Measurements from ENCODE around the gene CNST. TPM values are rescaled to one million over a fixed set of nuclear protein-coding genes. Genes with fewer than 3 reads are reported as not detected.
"Not testable (repeated sequence)": the region's sequence is repeated elsewhere in the genome, so short reads cannot be mapped to it uniquely, and the experiment has no call there.

The CNST gene
- total and polyA plus RNA-seq, 9 donors, result 8.7 to 31.2 (median 22.4) TPM

DNA sequence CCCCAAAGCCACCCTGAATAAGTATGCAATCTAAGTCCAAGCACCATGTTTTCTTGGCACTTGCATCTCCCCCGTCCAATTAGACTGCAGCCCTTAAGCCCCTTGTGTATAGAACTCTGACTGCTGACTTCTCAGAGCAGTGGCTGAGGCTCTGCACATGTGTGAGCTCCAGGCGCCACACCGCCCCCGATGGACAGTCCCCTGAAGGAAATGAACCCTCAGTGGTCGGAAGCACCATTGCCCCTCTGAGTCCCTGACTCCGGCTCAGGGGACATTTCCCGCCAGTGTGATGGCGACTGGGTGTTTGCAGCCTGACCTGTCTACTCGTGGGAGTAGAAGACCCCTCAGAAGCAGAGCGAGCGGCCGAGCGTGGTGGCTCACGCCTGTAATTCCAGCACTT is 120.7 kb downstream of the CNST start:
- WGBS, 3 donors, result 80 to 83% (median 80%) methylated on average over 14 of the region's 14 CpGs
- no peak for DNase-seq
- Histone ChIP-seq H3K27ac (no peak overlapping the region), H3K4me1 (ENCODE audit: insufficient read depth) (peaks cover 2% of the 10 kb centered on the region), H3K36me3 (no peaks in the 10 kb centered on the region), H3K9me3 (no peaks in the 10 kb centered on the region), H3K27me3 (no peaks in the 10 kb centered on the region), H3K4me3 (no peak overlapping the region)
- intact Hi-C loops (cut with DNase I), result no loop called here
- TF ChIP-seq, protein P1, sequence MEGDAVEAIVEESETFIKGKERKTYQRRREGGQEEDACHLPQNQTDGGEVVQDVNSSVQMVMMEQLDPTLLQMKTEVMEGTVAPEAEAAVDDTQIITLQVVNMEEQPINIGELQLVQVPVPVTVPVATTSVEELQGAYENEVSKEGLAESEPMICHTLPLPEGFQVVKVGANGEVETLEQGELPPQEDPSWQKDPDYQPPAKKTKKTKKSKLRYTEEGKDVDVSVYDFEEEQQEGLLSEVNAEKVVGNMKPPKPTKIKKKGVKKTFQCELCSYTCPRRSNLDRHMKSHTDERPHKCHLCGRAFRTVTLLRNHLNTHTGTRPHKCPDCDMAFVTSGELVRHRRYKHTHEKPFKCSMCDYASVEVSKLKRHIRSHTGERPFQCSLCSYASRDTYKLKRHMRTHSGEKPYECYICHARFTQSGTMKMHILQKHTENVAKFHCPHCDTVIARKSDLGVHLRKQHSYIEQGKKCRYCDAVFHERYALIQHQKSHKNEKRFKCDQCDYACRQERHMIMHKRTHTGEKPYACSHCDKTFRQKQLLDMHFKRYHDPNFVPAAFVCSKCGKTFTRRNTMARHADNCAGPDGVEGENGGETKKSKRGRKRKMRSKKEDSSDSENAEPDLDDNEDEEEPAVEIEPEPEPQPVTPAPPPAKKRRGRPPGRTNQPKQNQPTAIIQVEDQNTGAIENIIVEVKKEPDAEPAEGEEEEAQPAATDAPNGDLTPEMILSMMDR (IDR thresholded peaks at IDR 0.05), result no peak

DNA sequence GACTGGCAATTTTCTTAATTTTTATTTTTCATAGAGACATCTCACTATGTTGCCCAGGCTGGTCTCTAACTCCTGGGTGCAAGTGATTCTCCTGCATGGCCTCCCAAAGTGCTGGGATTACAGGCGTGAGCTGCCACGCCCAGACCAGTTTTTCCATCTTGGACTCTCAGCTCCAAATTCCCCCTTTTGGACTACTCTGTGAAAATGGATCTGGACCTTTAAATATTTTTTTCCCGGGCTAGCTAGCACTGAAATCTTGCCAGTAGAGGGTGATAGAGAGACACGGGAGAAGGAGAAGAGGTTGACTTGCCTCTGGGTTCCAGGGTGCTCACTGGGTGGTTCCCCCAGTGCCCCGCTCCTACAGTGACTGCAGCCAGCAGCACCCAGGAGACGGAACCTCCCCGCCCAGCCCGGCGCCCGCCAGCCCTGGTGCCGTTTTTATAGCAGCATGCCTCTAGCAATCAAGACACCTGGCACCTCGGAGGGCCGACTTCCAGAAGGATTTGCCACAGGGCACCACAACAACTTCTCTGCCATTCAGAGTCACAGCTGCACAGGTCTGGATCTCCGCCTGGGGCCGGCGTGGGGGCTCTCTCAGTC is 123.3 kb downstream of the CNST start:
- DNase-seq, result peak; percentile 15 to 51 (median 39)
- H3K27me3 ChIP-seq, result no peaks in the 10 kb centered on the region
- no peak overlapping the region for H3K27ac ChIP-seq
- H3K4me3 ChIP-seq, result peak overlapping the region; percentile 29
- H3K36me3 ChIP-seq, result no peaks in the 10 kb centered on the region
- WGBS, 3 donors, result 3 to 14% (median 8%) methylated on average over 16 of the region's 16 CpGs
- H3K4me1 ChIP-seq (ENCODE audit: insufficient read depth), result peaks cover 2% of the 10 kb centered on the region
- intact Hi-C loops (cut with DNase I), result loop anchor here in 2 of 4 donors (10.0 kb wide), 2 partner anchors 125 to 175 kb away; partner anchors contain the start of genes CNST (in 2 of the 2) and TFB2M (in 2 of the 2)
- no peaks in the 10 kb centered on the region for H3K9me3 ChIP-seq
- TF ChIP-seq, protein P1 (IDR thresholded peaks at IDR 0.05), result peak; percentile 21 to 76 (median 53)
- TF ChIP-seq POLR2A (IDR thresholded peaks at IDR 0.05), result no peak

DNA sequence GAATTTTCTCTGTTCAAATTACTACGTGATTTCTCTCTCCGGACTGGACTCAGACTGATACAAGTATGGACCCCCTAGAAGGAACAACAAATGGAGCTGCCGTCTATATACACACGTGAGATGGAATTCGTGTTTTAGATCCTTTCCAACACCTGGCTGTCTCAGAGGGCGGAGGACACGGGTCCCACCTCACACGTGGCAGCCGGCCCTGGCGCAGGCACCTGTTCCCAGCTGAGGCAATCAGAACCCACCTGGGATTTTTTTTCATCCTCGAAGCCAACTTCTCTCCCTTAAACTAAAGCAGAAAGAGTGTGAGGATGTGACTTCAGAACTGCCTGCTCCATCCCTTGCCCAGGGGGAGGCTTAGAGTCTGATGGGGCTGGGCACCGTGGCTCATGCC is 123.8 kb downstream of the CNST start:
- no peak for DNase-seq
- H3K4me3 ChIP-seq, result peak overlapping the region; percentile 29

DNA sequence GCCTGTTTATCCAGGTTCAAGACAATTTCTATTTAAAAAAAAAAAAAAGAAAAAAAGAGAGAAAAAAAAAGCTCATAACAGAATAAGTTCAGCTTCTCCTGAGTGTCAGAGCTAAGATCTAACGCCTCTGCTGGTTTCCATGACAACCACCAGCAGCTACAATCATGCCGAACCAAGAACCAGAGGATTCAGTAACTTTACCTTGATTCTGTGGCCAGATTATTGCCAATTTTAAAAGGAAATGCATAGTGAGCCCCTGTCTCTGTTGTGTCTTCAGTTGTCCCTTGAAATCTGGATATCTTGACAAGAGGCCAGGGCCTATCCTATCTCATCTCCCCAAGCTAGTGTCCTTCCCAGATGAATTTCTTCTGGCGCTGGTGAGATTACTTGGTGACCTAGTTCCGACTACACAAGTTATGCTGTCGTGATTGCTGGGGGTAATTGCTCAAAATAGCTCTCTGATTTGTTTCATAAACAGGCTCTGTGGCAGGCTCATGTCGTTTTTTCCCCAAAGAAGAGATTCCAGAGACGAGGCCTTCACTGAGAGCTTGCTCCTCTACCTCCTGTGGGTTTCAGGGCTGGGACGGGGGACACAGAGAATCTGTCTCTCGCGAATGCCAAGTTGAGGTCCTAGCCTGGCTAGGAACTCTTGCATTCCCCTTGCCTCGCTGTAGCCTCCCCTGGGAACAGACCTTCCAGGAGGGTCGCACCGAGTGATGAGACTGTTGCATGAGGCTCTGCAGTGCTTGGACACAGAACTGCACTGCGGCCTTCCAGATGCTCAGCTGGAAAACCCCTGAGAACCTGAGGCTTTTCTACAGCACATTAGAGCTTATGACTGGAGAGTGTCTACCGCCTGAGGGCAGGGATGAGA is 125.6 kb downstream of the CNST start:
- DNase-seq, result no peak
- Histone ChIP-seq H3K36me3 (no peaks in the 10 kb centered on the region), H3K4me3 (no peak overlapping the region), H3K27ac (no peak overlapping the region), H3K27me3 (no peaks in the 10 kb centered on the region), H3K9me3 (no peaks in the 10 kb centered on the region), H3K4me1 (ENCODE audit: insufficient read depth) (peaks cover 2% of the 10 kb centered on the region)
- intact Hi-C loops (cut with DNase I), result loop anchor here in 2 of 4 donors (10.0 kb wide), 2 partner anchors 127 to 177 kb away; partner anchors contain the start of genes CNST (in 2 of the 2) and TFB2M (in 2 of the 2)
- TF ChIP-seq, protein P1 (IDR thresholded peaks at IDR 0.05), result no peak
- WGBS, 3 donors, result 62 to 64% (median 63%) methylated on average over 15 of the region's 15 CpGs

More for the DNA sequence above, 123.8 kb downstream of the CNST start:
- no peaks in the 10 kb centered on the region for H3K27me3 ChIP-seq
- WGBS, 3 donors, result 47 to 60% (median 60%) methylated on average over 12 of the region's 12 CpGs
- intact Hi-C loops (cut with DNase I), result loop anchor here in 2 of 4 donors (10.0 kb wide), 2 partner anchors 125 to 175 kb away; partner anchors contain the start of genes CNST (in 2 of the 2) and TFB2M (in 2 of the 2)
- H3K9me3 ChIP-seq, result no peaks in the 10 kb centered on the region
- peaks cover 2% of the 10 kb centered on the region for H3K4me1 ChIP-seq (ENCODE audit: insufficient read depth)
- TF ChIP-seq EP300 (IDR thresholded peaks at IDR 0.05) (no peak), POLR2A (IDR thresholded peaks at IDR 0.05) (no peak)
- TF ChIP-seq, protein P1 (IDR thresholded peaks at IDR 0.05), result no peak
- H3K27ac ChIP-seq, result no peak overlapping the region
- no peaks in the 10 kb centered on the region for H3K36me3 ChIP-seq

DNA sequence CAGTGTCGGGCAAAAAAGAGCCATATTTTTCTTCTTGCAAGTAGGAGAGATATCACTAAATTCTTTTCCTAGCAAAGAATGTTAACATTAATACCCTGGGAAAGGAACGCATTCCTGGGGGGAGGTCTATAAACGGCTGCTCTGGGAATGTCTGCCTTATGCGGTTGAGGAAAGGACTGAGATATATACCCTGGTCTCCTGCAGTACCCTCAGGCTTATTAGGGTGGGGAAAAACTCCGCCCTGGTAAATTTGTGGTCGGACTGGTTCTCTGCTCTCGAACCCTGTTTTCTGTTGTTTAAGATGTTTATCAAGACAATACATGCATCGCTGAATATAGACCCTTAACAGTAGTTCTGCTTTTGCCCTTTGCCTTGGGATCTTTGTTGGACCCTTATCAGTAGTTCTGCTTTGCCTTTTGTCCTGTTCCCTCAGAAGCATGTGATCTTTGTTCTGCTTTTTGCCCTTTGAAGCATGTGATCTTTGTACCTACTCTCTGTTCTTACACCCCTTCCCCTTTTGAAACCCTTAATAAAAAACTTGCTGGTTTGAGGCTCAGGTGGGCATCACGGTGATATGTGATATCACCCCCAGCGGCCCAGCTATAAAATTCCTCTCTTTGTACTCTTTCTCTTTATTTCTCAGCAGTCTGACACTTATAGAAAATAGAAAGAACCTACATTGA is 128.1 kb downstream of the CNST start:
- H3K36me3 ChIP-seq; H3K27ac ChIP-seq; H3K4me3 ChIP-seq; DNase-seq; H3K9me3 ChIP-seq; H3K27me3 ChIP-seq; H3K4me1 ChIP-seq (ENCODE audit: insufficient read depth): not testable (repeated sequence)
- intact Hi-C loops (cut with DNase I), result loop anchor here in 2 of 4 donors (10.0 kb wide), 2 partner anchors 130 to 180 kb away; partner anchors contain the start of genes CNST (in 2 of the 2) and TFB2M (in 2 of the 2)
- 83 to 86% (median 84%) methylated on average over 10 of the region's 10 CpGs for WGBS, 3 donors
